Epithelial cell of prostate (primary cell): ENCODE data around the gene DOCK2.

Source experiments
- DNase-seq: peaks from one replicate; pipeline ENCODE4 v3.0.0-alpha.2; 2011; ENCODE audit warnings: low read depth, low spot score
- H3K27ac ChIP-seq: fragments of 450-650 bp; 2 replicates; pipeline ENCODE4 v1.5.1; 2017; ENCODE audit warnings: mild to moderate bottlenecking

The DOCK2 gene

GRCh38 chr5:170126061-170126460, 489.0 kb downstream of the DOCK2 start:
- H3K27ac ChIP-seq = no peak overlapping the region
- DNase-seq = no peak

GRCh38 chr5:170126626-170127025, 489.6 kb downstream of the DOCK2 start:
- H3K27ac ChIP-seq = no peak overlapping the region
- DNase-seq = no peak

GRCh38 chr5:170131235-170131634, 494.2 kb downstream of the DOCK2 start:
- no peak overlapping the region for H3K27ac ChIP-seq

DNA sequence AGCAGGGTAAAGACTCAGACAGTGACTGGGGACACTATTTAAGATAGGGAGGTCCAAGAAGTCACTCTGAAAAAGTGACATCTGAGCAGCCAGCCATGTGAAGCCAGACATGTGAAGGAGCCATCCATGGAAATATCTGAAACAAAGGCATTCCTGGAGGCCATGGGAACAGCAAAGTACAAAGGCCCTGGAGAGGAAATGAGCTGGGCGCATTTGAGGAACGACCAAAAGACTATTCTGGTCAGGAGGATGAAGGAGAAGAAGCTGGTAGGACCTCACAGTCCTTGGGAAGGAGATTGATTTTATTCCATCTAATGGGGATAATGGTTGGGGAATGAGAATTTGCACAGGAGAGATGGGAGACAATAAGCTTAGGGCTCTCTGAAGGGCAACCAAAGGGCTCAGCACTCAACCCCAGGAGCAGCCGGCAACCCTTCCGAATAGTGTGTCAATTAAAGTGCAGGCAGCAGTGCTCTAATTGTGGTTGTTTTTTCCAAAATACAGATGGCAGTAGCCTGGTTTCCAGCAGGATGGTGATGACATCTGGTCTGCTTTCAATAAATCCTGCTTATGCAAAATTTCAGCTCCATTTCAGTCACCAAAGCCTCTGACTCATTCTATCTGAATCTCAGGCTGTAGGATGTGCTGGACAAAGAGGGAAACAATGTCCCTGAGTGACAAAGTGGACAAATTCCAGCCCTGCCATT, 495.3 kb downstream of the DOCK2 start:
- DNase-seq = no peak
- H3K27ac ChIP-seq = no peak overlapping the region

More at GRCh38 chr5:170131235-170131634, 494.2 kb downstream of the DOCK2 start:
- DNase-seq = no peak
